Measurements from ENCODE around the gene TSTD1. TPM values are rescaled to one million over a fixed set of nuclear protein-coding genes. Genes with fewer than 3 reads are reported as not detected.

Gene TSTD1
- total RNA-seq, 2 experiments from 2014 or later: 70.8 to 78.7 TPM

GRCh38 chr1:161083748-161084596 lies 45.2 kb upstream of the TSTD1 start:
- Mint-ChIP-seq H3K27me3 (no peaks in the 10 kb centered on the region), H3K4me3 (no peak overlapping the region), H3K36me3 (ENCODE audit: low read depth) (no peaks in the 10 kb centered on the region), H3K4me1 (ENCODE audit: low read depth) (no peaks in the 10 kb centered on the region), H3K9me3 (no peaks in the 10 kb centered on the region), H3K27ac (no peak overlapping the region)
- no peak for TF ChIP-seq CTCF (IDR thresholded peaks at IDR 0.05)
- POLR2A ChIA-PET: interaction anchor here (1.2 to 1.8 kb wide), 3 partner anchors 13 to 38 kb away, joined by 3 to 7 read pairs (median 4); partner anchors contain the start of gene USF1
- DNase-seq (no peak), ATAC-seq (no peak)
- CTCF ChIA-PET: interaction anchor here (0.7 to 4.7 kb wide), 3 partner anchors 13 to 17 kb away, joined by 3 to 34 read pairs (median 16); partner anchors contain the start of genes ARHGAP30 and KLHDC9
- intact Hi-C loops (cut with micrococcal nuclease): no loop called here

- no peak for TF ChIP-seq CTCF (IDR thresholded peaks at IDR 0.05)
- Mint-ChIP-seq H3K27me3 (no peaks in the 10 kb centered on the region), H3K27ac (no peak overlapping the region), H3K36me3 (ENCODE audit: low read depth) (no peaks in the 10 kb centered on the region), H3K4me3 (no peak overlapping the region), H3K9me3 (no peaks in the 10 kb centered on the region), H3K4me1 (ENCODE audit: low read depth) (no peaks in the 10 kb centered on the region)
- DNase-seq (no peak), ATAC-seq (peak; percentile 55)
- ChIA-PET POLR2A (interaction anchor here (1.2 to 1.8 kb wide), 2 partner anchors 16 to 37 kb away, joined by 3 to 7 read pairs; partner anchors contain the start of gene USF1), CTCF (interaction anchor here (1.0 to 4.7 kb wide), 4 partner anchors 14 to 131 kb away, joined by 3 to 34 read pairs (median 4); partner anchors contain the start of gene KLHDC9)
- intact Hi-C loops (cut with micrococcal nuclease): no loop called here
Observed at GRCh38 chr1:161082996-161083747, 44.4 kb upstream of the TSTD1 start.

GRCh38 chr1:161082483-161082882 lies 43.7 kb upstream of the TSTD1 start:
- Mint-ChIP-seq H3K36me3 (ENCODE audit: low read depth) (no peaks in the 10 kb centered on the region), H3K27me3 (no peaks in the 10 kb centered on the region), H3K4me3 (no peak overlapping the region), H3K9me3 (no peaks in the 10 kb centered on the region), H3K4me1 (ENCODE audit: low read depth) (no peaks in the 10 kb centered on the region), H3K27ac (no peak overlapping the region)
- DNase-seq (no peak), ATAC-seq (no peak)
- POLR2A ChIA-PET: interaction anchor here (1.3 kb wide), 1 partner anchor 10 kb away, joined by 6 read pairs; no protein-coding TSS in a partner anchor
- TF ChIP-seq CTCF (IDR thresholded peaks at IDR 0.05): no peak
- intact Hi-C loops (cut with micrococcal nuclease): no loop called here
- CTCF ChIA-PET: interaction anchor here (0.9 to 1.4 kb wide), 5 partner anchors 11 to 131 kb away, joined by 3 to 6 read pairs (median 3); no protein-coding TSS in a partner anchor

- POLR2A ChIA-PET: interaction anchor here (1.3 kb wide), 1 partner anchor 9 kb away, joined by 6 read pairs; no protein-coding TSS in a partner anchor
- Mint-ChIP-seq H3K27me3 (no peaks in the 10 kb centered on the region), H3K4me3 (no peak overlapping the region), H3K36me3 (ENCODE audit: low read depth) (no peaks in the 10 kb centered on the region), H3K27ac (no peak overlapping the region), H3K4me1 (ENCODE audit: low read depth) (no peaks in the 10 kb centered on the region), H3K9me3 (no peaks in the 10 kb centered on the region)
- ATAC-seq (no peak), DNase-seq (no peak)
- intact Hi-C loops (cut with micrococcal nuclease): no loop called here
- CTCF ChIA-PET: interaction anchor here (1.2 to 1.5 kb wide), 2 partner anchors 11 to 16 kb away, joined by 4 to 7 read pairs; no protein-coding TSS in a partner anchor
- no peak for TF ChIP-seq CTCF (IDR thresholded peaks at IDR 0.05)
Observed at GRCh38 chr1:161081519-161081918, 42.8 kb upstream of the TSTD1 start.
